GM18498 (cell line): ENCODE results near the gene PKM.

ENCODE experiments used
- ATAC-seq: cut with Tn5 transposase; IDR thresholded peaks from one replicate; pipeline ENCODE4 v1.9.1; 2021; ENCODE audit warnings: mild to moderate bottlenecking, moderate library complexity; ENCODE audit not compliant: unreplicated experiment

Gene PKM

DNA sequence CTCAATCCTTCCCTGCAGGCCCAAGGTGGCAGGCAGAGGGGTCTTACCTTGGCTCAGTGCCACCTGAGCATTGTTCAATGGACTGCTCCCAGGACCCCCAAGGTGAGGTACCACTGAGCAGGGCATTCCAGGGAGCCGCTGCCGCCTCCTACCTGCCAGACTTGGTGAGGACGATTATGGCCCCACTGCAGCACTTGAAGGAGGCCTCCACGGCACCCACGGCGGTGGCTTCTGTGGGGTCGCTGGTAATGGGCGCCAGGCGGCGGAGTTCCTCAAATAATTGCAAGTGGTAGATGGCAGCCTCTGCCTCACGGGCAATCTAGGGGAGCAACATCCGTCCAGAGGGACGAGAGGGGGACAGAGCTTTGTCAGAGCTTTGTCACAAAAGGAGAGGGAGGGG, 28.7 kb downstream of the PKM start:
- ATAC-seq = no peak

DNA sequence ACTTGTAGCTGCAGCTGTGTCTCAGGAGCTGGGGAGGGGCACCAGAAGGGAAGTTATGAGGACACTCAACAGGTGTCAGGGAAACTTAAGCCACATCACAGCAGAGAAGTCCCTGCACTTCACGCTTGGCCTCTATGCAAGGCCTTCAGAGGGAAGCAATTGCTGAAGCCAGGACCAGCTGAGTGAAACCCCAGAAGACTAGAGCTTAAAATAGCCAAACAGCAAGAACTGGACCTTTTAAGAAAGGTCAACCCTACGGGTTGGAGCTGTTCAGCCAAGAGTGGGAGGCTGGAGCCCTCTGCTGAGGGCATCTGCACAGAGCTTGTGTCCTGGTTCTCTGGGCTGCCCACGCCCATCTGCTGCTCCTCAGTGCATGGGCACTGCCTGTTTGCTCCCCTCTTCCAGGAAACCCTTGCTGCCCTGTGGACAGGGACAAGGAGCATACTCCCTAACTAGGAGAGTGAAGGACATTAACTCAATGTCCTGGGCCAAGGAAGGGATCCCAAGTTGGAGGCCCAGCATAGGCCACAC, 29.5 kb downstream of the PKM start:
- ATAC-seq = no peak

GRCh38 chr15:72200395-72201237, 30.4 kb downstream of the PKM start:
- no peak for ATAC-seq

DNA sequence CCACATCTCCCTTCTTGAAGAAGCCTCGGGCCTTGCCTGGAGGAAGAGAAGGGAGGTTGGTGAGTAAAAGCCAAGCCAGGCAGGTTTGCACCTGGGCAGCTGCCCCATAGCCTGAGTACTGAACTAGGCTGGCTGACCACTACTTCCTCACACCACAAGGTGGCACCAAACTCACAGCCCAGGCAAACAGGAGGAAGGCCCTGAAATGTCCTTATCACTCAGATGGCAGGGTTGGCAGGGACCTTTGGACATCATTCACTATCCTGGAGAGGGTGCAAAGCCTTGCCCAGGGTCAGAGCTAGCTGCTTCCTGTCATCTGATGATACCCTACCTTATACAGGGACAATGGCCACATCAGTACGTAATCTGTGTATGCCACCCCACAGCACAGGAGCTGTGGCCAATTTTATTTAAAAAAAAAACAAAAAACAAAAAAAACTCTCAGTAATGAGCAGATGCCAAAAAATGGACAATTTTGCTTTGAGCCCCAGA, 31.2 kb downstream of the PKM start:
- peak; percentile 45 for ATAC-seq

- no peak for ATAC-seq
These were observed 31.8 kb downstream of the PKM start for GRCh38 chr15:72199205-72199515.

DNA sequence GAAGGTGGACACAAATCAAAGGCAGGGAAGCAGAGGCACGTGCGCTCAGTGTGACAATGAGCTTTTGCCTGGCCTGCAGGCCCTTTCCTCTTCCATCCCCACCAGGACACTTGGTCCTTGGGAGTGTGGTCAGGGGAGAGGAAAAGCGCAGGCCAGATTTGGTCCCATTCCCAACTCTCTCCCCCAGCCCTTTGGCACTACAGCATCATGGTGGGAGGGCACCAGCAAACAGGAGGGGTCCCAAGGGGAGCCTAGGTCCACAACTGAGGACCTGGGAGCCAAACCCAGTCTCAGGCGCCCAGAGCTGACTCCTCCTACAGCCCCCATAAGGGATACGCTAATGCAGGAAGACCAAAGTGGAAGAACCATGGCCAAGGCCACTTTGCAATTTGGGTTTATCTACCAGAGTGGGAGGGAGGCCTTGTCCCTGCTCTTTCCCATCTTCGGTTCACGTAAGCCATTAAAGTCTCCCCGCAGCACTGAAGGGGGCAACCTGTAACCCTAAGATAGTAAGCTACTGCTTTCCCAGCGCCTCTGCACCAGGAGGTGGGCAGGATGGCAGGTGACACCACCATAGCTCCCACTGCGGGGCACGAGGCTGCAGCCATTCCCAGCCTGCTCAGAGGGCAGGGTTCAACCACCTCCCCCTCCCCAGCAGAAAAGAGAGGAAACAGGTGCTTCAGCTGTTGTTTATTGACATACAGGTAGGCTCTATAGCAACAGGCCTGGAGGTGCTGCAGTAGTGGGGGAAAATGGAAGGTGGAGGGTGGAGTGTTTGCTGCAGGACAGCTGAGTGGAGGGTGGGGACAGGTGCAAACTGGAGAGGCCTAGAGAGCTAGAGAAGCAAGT, 32.4 kb downstream of the PKM start:
- no peak for ATAC-seq

- ATAC-seq = peak; percentile 45
These were observed 33.3 kb downstream of the PKM start, which contains the start of gene GRAMD2A for GRCh38 chr15:72197460-72198355. TSS of gene GRAMD2A (minus strand) at chr15:72197787.

DNA sequence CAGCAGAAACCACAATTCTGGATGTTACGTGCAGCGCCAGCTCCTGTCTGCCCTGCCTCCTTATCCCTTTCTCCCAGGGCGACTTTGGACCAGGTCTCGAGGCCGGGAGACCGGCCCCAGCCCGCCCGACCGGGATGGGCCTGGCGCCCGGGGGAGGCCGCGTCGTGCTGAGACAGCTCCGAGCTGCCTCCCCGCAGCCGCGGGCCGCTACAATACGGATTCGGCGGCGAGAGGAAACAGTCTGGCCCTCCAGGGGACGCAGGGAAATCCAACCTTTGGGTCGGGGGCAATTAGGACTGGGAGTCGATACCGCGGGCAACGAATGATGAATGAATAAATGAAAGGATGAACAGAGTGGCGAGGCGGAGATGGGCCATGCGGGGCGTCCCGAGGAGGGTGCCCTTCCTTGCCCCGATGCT, 33.9 kb downstream of the PKM start:
- ATAC-seq = no peak

- ATAC-seq = no peak
These were observed 34.5 kb downstream of the PKM start for GRCh38 chr15:72196409-72197040.

DNA sequence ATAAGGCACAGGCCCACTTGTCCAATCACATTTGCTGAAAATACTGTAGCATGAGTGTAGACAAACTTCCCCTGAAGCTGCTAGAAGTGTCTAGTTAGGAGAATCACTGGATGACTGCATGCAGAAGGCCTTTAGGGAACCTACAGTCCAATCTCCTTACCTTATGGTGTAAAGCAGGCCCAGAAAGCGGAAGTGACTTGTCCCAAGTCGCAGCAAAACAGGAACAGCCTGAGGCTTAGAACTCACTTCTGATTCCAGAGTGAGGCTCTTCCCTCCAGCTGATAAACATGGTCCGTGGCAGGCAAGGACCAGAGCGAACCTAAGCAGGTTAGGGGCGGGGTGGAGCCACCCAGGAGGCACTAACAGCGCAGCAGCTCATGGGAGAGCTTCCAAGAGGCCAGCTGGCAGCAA, 35.9 kb downstream of the PKM start:
- no peak for ATAC-seq

DNA sequence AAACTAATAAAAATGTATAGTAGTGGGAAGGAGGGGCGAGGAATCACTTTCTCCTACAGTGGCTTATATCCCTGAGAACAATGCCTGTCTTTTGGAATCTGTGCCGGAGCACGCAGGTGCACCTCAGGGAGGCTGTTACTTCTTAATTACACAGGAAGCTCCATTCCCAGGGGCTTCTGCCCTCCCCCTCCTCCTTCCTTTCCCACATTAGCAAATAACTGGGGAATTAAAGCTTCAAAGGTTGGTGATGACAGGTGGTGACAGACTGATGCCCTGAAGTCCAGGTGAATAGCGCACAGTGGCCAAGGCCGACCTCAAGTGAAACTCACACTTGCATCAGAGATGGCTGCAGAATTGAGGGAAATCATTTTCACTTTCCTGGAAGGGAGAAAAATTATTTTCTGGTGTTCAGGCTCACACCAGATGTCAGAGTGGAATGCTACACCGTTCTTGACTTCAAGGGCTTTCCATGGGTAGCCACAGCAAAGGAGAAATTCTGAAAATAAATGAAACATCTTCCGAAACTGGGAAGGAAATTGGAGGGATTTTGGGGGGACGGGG, 37.1 kb downstream of the PKM start:
- no peak for ATAC-seq

- ATAC-seq = no peak
These were observed 38.6 kb downstream of the PKM start for GRCh38 chr15:72192416-72192815.

GRCh38 chr15:72189250-72189902, 41.6 kb downstream of the PKM start:
- ATAC-seq = no peak

GRCh38 chr15:72184165-72184811, 46.7 kb downstream of the PKM start:
- no peak for ATAC-seq

GRCh38 chr15:72183781-72184164, 47.2 kb downstream of the PKM start:
- ATAC-seq = no peak

GRCh38 chr15:72182673-72183072, 48.3 kb downstream of the PKM start:
- ATAC-seq = no peak

- no peak for ATAC-seq
These were observed 48.7 kb downstream of the PKM start for GRCh38 chr15:72182244-72182643.

GRCh38 chr15:72180761-72181324, 50.1 kb downstream of the PKM start:
- no peak for ATAC-seq
